SK-N-SH (cell line): ENCODE results near the gene CHCHD6.

Experiments used
- RXRA ChIP-seq: IDR thresholded peaks from 2 replicates; pipeline ENCODE4 v1.4.0; 2012; ENCODE audit warnings: low read depth, mild to moderate bottlenecking, borderline replicate concordance
- TAF1 ChIP-seq: IDR thresholded peaks from 2 replicates; pipeline ENCODE4 v1.6.1; 2012; ENCODE audit warnings: low read depth, mild to moderate bottlenecking, low read length, moderate library complexity, borderline replicate concordance

DNA sequence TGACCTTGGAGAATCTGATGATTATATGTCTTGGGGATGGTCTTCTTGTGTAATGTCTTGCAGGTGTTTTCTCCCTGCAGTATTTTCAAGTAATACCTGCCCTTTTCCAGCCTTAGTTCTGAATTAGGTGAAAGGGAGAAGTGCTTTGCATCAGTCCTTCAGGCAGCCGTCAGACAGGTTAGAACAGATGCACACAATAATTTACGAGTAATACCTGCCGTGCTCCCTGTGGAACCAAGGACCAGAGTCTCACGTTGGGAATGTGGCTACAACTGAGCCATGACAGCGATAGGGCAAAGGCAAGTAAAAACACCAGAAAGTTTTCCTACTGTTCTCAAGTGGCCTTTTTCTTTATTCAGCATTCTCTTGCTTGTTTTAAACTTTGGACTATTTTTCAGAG is 69.1 kb downstream of the CHCHD6 start:
- no peak for TF ChIP-seq RXRA
- TF ChIP-seq TAF1 = no peak
